ENCODE data around the gene IMP3.
"Not testable (repeated sequence)": the region's sequence is repeated elsewhere in the genome, so short reads cannot be mapped to it uniquely, and the experiment has no call there.

The IMP3 gene

DNA sequence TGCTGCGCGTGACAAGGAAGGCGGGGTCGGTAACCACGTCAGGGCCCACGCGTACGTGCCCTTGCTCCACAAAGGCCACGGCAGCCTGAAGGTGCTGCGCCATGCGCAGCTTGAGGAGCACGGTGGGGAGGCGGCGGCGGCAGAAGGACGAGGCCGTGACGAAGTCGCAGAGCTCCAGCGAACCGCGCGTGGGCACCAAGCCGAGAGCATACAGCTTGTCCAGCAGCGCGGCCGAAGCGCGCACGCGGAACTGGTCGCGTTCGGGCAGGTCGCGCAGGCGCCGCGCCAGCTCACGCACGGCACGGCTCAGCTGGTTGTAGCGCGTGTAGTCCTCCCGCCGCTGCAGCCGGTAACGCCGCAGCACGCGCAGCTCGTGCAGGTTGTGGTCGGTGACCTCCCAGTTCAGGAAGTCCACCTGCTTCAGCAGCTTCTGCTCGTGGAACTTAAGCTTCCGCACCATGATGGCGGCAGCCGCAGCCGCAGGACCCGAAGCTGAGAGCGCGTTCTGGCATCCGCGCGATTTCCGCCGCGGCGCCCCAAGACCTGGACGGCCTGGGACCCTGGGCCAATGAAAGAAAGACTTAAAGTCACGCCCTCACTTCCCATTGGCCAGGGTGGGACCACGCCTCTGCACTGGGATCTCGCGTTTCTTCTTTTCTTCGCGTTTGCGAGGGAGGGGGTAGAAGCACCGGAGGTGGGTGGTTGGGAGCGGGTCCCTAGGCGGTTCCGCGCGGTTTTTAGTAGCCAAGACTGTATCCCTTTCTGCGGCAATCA lies at the start of gene IMP3:
Gene IMP3, minus strand, starts transcription at position 516 of the 774 bp plus-strand sequence. Its CDS starts 56 bp downstream, at position 460.
- in situ Hi-C loops (cut with MboI; ENCODE audit: low sequenced_read_pairs): no loop called here

- in situ Hi-C loops (cut with MboI; ENCODE audit: low sequenced_read_pairs): not testable (repeated sequence)
Measured at GRCh38 chr15:75689429-75689828, 49.4 kb upstream of the IMP3 start.

- in situ Hi-C loops (cut with MboI; ENCODE audit: low sequenced_read_pairs): no loop called here
Measured at GRCh38 chr15:75688831-75689230, 48.8 kb upstream of the IMP3 start.

DNA sequence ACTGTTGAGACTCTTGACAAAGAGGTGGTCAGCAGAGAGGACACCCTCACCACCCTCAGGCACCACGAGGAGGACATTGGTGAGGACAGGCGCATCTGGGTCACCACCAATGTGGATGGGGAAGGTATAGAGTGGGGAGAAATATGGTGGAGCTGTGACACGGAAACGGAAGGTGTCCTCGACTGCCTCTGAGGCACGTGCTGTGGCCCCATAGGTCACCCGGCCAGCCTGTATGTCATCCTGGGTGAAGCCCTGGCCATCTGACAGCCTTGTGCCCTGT lies 48.2 kb upstream of the IMP3 start:
- in situ Hi-C loops (cut with MboI; ENCODE audit: low sequenced_read_pairs): no loop called here

GRCh38 chr15:75687486-75688277 lies 47.7 kb upstream of the IMP3 start:
- in situ Hi-C loops (cut with MboI; ENCODE audit: low sequenced_read_pairs): no loop called here

GRCh38 chr15:75686212-75686642 lies 46.2 kb upstream of the IMP3 start:
- in situ Hi-C loops (cut with MboI; ENCODE audit: low sequenced_read_pairs): not testable (repeated sequence)

GRCh38 chr15:75685195-75685594 lies 45.2 kb upstream of the IMP3 start:
- in situ Hi-C loops (cut with MboI; ENCODE audit: low sequenced_read_pairs): no loop called here

GRCh38 chr15:75684648-75685047 lies 44.6 kb upstream of the IMP3 start:
- in situ Hi-C loops (cut with MboI; ENCODE audit: low sequenced_read_pairs): no loop called here

GRCh38 chr15:75683646-75684312 lies 43.8 kb upstream of the IMP3 start:
- in situ Hi-C loops (cut with MboI; ENCODE audit: low sequenced_read_pairs): not testable (repeated sequence)

- in situ Hi-C loops (cut with MboI; ENCODE audit: low sequenced_read_pairs): no loop called here
Measured at GRCh38 chr15:75682181-75683135, 42.4 kb upstream of the IMP3 start.

GRCh38 chr15:75680007-75680789 lies 40.2 kb upstream of the IMP3 start:
- in situ Hi-C loops (cut with MboI; ENCODE audit: low sequenced_read_pairs): no loop called here

- in situ Hi-C loops (cut with MboI; ENCODE audit: low sequenced_read_pairs): not testable (repeated sequence)
Measured at GRCh38 chr15:75678324-75678690, 38.3 kb upstream of the IMP3 start.

- in situ Hi-C loops (cut with MboI; ENCODE audit: low sequenced_read_pairs): no loop called here
Measured at GRCh38 chr15:75677465-75678323, 37.7 kb upstream of the IMP3 start.

- in situ Hi-C loops (cut with MboI; ENCODE audit: low sequenced_read_pairs): no loop called here
Measured at GRCh38 chr15:75676688-75677464, 36.9 kb upstream of the IMP3 start.

GRCh38 chr15:75675579-75676404 lies 35.8 kb upstream of the IMP3 start:
- in situ Hi-C loops (cut with MboI; ENCODE audit: low sequenced_read_pairs): no loop called here

DNA sequence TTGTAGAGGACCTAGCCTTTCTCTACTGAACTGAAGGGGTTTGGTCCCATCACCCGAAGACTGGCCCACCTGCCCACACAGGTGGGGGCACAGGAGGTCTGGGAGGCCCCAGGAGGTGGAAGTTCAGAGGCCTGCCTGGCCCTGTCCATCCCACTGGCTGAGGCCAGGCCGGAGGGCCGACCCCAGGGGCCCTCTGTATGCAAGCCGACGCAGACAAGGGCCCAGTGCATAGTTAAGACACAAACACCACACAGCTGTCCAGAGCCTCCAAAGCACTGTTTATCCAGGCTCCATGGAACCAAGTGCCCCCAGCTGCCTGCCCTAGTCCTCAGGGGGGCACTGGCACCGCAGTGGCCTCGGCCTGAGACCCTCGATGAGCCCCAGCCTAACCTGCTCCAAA lies 34.3 kb upstream of the IMP3 start:
- in situ Hi-C loops (cut with MboI; ENCODE audit: low sequenced_read_pairs): no loop called here
